GM23248 (cell line): Measurements from ENCODE around the gene AIRE. TPM values are rescaled to one million over a fixed set of nuclear protein-coding genes. Genes with fewer than 3 reads are reported as not detected.
"Not testable (repeated sequence)": the region's sequence is repeated elsewhere in the genome, so short reads cannot be mapped to it uniquely, and the experiment has no call there.

Experiments
- DNase-seq: peaks from one replicate; pipeline ENCODE4 v3.0.0-alpha.2; 2015
- H2AFZ ChIP-seq: fragments of 200-600 bp; sonication (generic); 2 replicates; pipeline ENCODE4 v1.6.1; 2016; ENCODE audit warnings: antibody characterized with exemption
- H3F3A ChIP-seq: fragments of 200-600 bp; sonication (generic); 2 replicates; pipeline ENCODE4 v1.6.1; 2016; ENCODE audit warnings: mild to moderate bottlenecking, antibody characterized with exemption, mixed run types; ENCODE audit not compliant: insufficient read depth
- H3K27ac ChIP-seq: fragments of 200-600 bp; sonication (generic); 2 replicates; pipeline ENCODE4 v1.5.1; 2016; ENCODE audit warnings: mild to moderate bottlenecking
- H3K27me3 ChIP-seq: fragments of 200-600 bp; sonication (generic); replicated peaks from 2 replicates; pipeline ENCODE4 v1.6.1; 2016; ENCODE audit warnings: mild to moderate bottlenecking; ENCODE audit not compliant: insufficient read depth
- H3K36me3 ChIP-seq: fragments of 200-600 bp; sonication (generic); 2 replicates; pipeline ENCODE4 v1.6.1; 2016; ENCODE audit warnings: low read depth, mild to moderate bottlenecking
- H3K4me1 ChIP-seq: fragments of 200-600 bp; sonication (generic); 2 replicates; pipeline ENCODE4 v1.6.1; 2016; ENCODE audit warnings: mild to moderate bottlenecking; ENCODE audit not compliant: insufficient read depth
- H3K4me2 ChIP-seq: fragments of 200-600 bp; sonication (generic); one replicate; pipeline ENCODE4 v1.6.1; 2016; ENCODE audit warnings: mild to moderate bottlenecking; ENCODE audit not compliant: unreplicated experiment
- H3K4me3 ChIP-seq: fragments of 200-600 bp; sonication (generic); 2 replicates; pipeline ENCODE4 v1.5.1; 2016; ENCODE audit warnings: mild to moderate bottlenecking
- H3K79me2 ChIP-seq: fragments of 200-600 bp; sonication (generic); 2 replicates; pipeline ENCODE4 v1.6.1; 2016; ENCODE audit warnings: mild to moderate bottlenecking; ENCODE audit not compliant: insufficient read depth
- H3K9ac ChIP-seq: fragments of 200-600 bp; sonication (generic); 2 replicates; pipeline ENCODE4 v1.6.1; 2016; ENCODE audit warnings: mild to moderate bottlenecking
- H3K9me2 ChIP-seq: fragments of 200-600 bp; sonication (generic); 2 replicates; pipeline ENCODE4 v1.6.1; 2016; ENCODE audit warnings: mixed run types, mild to moderate bottlenecking, moderate library complexity; ENCODE audit not compliant: insufficient read depth
- H3K9me3 ChIP-seq: fragments of 200-600 bp; sonication (generic); one replicate; pipeline ENCODE4 v1.6.1; 2017; ENCODE audit warnings: low read depth
- H4K20me1 ChIP-seq: fragments of 200-600 bp; sonication (generic); 2 replicates; pipeline ENCODE4 v1.6.0; 2016; ENCODE audit not compliant: insufficient read depth
- EZH2 ChIP-seq: fragments of 200-600 bp; sonication (generic); IDR thresholded peaks from 2 replicates; pipeline ENCODE4 v1.6.1; 2018; ENCODE audit warnings: antibody characterized with exemption, mild to moderate bottlenecking; ENCODE audit not compliant: insufficient read depth, poor library complexity, severe bottlenecking
- EZH2phosphoT487 ChIP-seq: fragments of 200-600 bp; sonication (generic); IDR thresholded peaks from 2 replicates; pipeline ENCODE4 v1.6.1; 2018; ENCODE audit warnings: antibody characterized with exemption, moderate library complexity, mild to moderate bottlenecking, low read depth; ENCODE audit not compliant: insufficient read depth
- WGBS, 2 experiments: methylation state at CpG; one replicate each; pipeline ENCODE4 v1.1.6; 2015 to 2017; ENCODE audit warnings: low lambda C conversion rate in 2 of 2, low coverage in 1 of 2; ENCODE audit errors: missing lambda C conversion rate in 2 of 2; 5-methylcytosine and 5-hydroxymethylcytosine counted together
- in situ Hi-C: fragments of 300-500 bp; cut with MboI; formaldehyde crosslinking; loops from 2 replicates; pipeline ENCODE4 v1.15.0; 2020
- polyA plus RNA-seq: library from polyadenylated mRNA; unstranded; fragments of >200 nt; fragmentation: Nextera tagmentation; extraction: Ambion mirVana; gene quantifications from 2 replicates; pipeline ENCODE4 v1.2.1, GENCODE V29; 2016
- total RNA-seq: library from RNA; depleted of rRNA; stranded (reverse); fragments of >200 nt; shearing (Covaris generic); gene quantifications from 2 replicates; pipeline ENCODE4 v1.2.3, GENCODE V29; 2014; rRNA removed

Gene AIRE
- total RNA-seq (not detected in 2 replicates), polyA plus RNA-seq (not detected in 2 replicates)

DNA sequence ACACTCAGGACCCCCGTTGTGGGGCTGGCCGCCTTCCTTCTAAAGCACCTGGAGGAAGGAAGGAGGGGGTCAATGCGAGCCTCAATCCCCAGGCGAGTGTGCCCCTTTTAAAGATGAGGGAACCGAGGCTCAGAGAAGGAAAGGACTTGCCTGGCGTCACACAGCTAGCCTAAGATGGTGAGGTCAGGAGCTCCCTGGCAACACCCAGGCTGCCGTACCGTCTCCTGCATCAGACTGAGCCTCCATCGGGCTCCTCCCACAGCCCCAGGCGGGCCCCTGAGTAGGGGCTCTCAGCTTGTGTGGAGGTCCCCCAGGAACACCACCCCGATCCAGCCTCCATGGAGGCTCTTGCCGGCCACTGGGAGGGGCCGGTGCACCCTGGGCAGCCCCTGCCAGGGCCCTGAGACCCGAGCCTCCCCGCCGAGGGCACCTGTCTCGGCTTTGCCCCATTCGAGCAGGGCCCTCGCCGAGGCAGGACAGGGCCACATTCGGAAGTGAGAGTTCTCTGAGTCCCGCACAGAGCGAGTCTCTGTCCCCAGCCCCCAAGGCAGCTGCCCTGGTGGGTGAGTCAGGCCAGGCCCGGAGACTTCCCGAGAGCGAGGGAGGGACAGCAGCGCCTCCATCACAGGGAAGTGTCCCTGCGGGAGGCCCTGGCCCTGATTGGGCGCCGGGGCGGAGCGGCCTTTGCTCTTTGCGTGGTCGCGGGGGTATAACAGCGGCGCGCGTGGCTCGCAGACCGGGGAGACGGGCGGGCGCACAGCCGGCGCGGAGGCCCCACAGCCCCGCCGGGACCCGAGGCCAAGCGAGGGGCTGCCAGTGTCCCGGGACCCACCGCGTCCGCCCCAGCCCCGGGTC is at the start of gene AIRE:
AIRE (plus strand) TSS at position 739 of the 855 bp plus-strand sequence. CDS start 131 bp downstream, outside the sequence.
- Histone ChIP-seq H2AFZ (peak within 1 kb of the TSS; percentile 57), H3K9ac (no peak within 1 kb of the TSS), H3K27me3 (no peaks in the 10 kb centered on the region), H3K36me3 (no peaks in the 10 kb centered on the region), H3K9me2 (no peaks in the 10 kb centered on the region), H3K79me2 (no peaks in the 10 kb centered on the region), H3K4me2 (peak within 1 kb of the TSS; percentile 54), H3K4me1 (no peaks in the 10 kb centered on the region), H3K4me3 (peak within 1 kb of the TSS; percentile 53; the same call in 1 of the 2 replicates), H4K20me1 (no peaks in the 10 kb centered on the region), H3K27ac (no peak within 1 kb of the TSS), H3K9me3 (no peaks in the 10 kb centered on the region), H3F3A (no peaks in the 10 kb centered on the region)
- in situ Hi-C loops = no loop called here
- DNase-seq = peak; percentile 67
- TF ChIP-seq EZH2phosphoT487 = no peak
- TF ChIP-seq EZH2 = no peak
- WGBS, 2 experiments = 27 to 29% methylated on average over 43 to 44 of the region's 56 CpGs

DNA sequence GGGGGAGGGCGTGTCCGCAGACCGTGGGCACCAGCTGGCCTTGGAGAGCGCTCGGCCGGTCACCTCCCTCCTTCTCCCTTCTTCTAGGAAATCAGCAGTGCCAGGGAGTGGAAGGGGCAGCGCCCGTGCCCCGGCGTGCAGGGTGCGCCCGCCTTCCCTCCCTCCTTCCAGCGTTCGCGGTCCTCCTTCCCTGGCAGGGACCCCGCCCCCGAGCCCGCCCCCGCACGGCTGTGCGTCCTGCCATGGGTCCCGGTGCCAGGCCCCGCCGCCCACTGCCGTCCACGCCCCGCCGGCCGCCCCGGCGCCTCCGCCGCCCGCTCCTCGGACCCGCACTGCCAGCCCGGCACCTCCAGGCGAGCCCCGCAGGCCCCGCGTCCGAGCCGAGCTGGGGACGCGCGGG is 45.3 kb upstream of the AIRE start:
- no CpG with 5 or more reads among the region's 46 CpGs for WGBS, 2 experiments
- H3K9ac ChIP-seq, H3K9me3 ChIP-seq, H3K4me1 ChIP-seq, H3K27me3 ChIP-seq, in situ Hi-C loops, H3K27ac ChIP-seq, H3K9me2 ChIP-seq, H3K36me3 ChIP-seq, DNase-seq, H4K20me1 ChIP-seq, H3K4me2 ChIP-seq, H3F3A ChIP-seq, H3K4me3 ChIP-seq, H2AFZ ChIP-seq, H3K79me2 ChIP-seq: not testable (repeated sequence)

DNA sequence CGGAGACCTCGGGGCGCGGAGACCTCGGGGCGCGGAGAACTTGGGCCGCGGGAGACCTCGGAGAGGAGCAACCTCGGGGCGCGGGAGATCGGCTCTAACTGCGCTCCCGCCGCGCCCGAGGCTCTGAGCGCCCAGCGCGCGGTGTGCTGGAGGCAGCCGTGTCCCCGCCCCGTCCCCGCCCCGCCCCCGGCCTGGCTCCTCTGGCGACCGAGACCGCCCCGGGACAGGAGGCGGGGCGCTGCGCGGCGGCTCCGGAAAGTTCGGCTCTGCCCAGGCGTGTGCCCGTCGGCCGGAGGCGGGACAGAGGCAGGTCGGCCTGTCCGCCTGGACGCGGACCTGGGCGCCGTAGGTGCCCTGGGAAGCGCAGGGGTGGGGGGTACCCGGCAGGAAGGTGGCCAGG is 44.8 kb upstream of the AIRE start, which contains the start of gene ICOSLG:
ICOSLG (minus strand) TSS at position 102 of the 400 bp plus-strand sequence. CDS start 126 bp downstream, outside the sequence.
- WGBS, 2 experiments = no CpG with 5 or more reads among the region's 53 CpGs
- H3K4me1 ChIP-seq, H3K4me2 ChIP-seq, H4K20me1 ChIP-seq, DNase-seq, H3K79me2 ChIP-seq, H3K27ac ChIP-seq, H3K9me3 ChIP-seq, H3K36me3 ChIP-seq, H3K27me3 ChIP-seq, H3K9ac ChIP-seq, H3K9me2 ChIP-seq, H3F3A ChIP-seq, in situ Hi-C loops, H2AFZ ChIP-seq, H3K4me3 ChIP-seq: not testable (repeated sequence)

GRCh38 chr21:44241281-44241680 is 44.4 kb upstream of the AIRE start:
- H3F3A ChIP-seq, H3K79me2 ChIP-seq, H3K4me2 ChIP-seq, in situ Hi-C loops, H3K9me3 ChIP-seq, DNase-seq, H3K36me3 ChIP-seq, H3K4me1 ChIP-seq, H3K27me3 ChIP-seq, H3K9ac ChIP-seq, H3K4me3 ChIP-seq, H3K9me2 ChIP-seq, H3K27ac ChIP-seq, H4K20me1 ChIP-seq, H2AFZ ChIP-seq: not testable (repeated sequence)
- no CpG with 5 or more reads among the region's 27 CpGs for WGBS, 2 experiments

DNA sequence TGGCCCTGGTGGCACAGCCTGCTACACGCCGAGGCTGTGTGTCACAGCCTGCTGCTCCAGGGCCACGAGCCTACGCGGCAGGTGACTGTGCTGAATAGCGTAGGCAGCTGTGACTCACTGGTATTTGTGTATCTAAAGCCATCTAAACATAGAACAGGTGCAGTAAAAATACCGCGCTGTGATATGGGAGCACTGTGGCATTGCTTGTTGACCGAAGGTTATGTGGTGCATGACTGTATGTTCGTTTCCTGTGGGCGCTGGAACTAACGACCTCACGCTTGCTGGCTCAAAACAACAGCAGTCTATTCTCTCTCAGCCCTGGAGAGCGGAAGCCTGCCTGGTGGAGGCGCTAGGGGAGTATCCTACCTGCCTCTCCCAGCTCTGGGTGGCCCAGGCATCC is 41.7 kb upstream of the AIRE start:
- H3K9me2 ChIP-seq, H3K4me1 ChIP-seq, DNase-seq, H3K27me3 ChIP-seq, H3K9ac ChIP-seq, H3K4me2 ChIP-seq, H3K79me2 ChIP-seq, in situ Hi-C loops, H3F3A ChIP-seq, H3K4me3 ChIP-seq, H3K9me3 ChIP-seq, H2AFZ ChIP-seq, H3K36me3 ChIP-seq, H3K27ac ChIP-seq, H4K20me1 ChIP-seq: not testable (repeated sequence)
- WGBS, 2 experiments = no CpG with 5 or more reads among the region's 15 CpGs

GRCh38 chr21:44247904-44248303 is 37.8 kb upstream of the AIRE start:
- in situ Hi-C loops = not testable (repeated sequence)
- WGBS, 2 experiments = no CpG with 5 or more reads among the region's 17 CpGs

More at GRCh38 chr21:44247904-44248303, 37.8 kb upstream of the AIRE start:
- DNase-seq, H3K9me3 ChIP-seq, H3K4me3 ChIP-seq, H3K4me2 ChIP-seq, H3K9me2 ChIP-seq, H3K4me1 ChIP-seq, H4K20me1 ChIP-seq, H3K27ac ChIP-seq, H3K27me3 ChIP-seq, H3K79me2 ChIP-seq, H2AFZ ChIP-seq, H3K36me3 ChIP-seq, H3F3A ChIP-seq, H3K9ac ChIP-seq: not testable (repeated sequence)
